GM18526 (cell line): ENCODE results near the gene ADAM17.
A peak's percentile ranks its signal among the peaks of the same experiment; 100 is the strongest.

Experiments used
- POLR2A ChIP-seq: IDR thresholded peaks from 3 replicates; pipeline ENCODE4 v1.6.1; 2011; ENCODE audit not compliant: insufficient read length; ENCODE audit errors: extremely low read depth

The ADAM17 gene

DNA sequence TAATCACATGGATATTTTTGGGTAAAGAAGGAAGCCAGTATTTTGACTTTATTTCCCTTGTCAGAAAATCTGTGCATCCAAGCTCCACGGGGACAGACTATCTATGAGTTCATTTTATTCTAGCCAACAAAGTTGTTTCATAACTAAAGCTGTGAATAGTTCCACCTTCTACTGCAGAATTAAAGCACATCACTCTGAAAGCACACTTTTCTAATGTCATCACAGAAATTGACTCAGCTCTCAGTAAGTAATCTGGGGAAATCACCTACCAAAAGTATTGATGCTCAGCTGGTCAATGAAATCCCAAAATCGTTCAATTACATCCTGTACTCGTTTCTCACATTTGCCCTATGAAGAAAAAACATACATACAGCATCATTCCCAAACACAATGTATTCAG lies 62.2 kb downstream of the ADAM17 start:
- TF ChIP-seq POLR2A, result no peak

GRCh38 chr2:9492927-9493326 lies 62.7 kb downstream of the ADAM17 start:
- no peak for TF ChIP-seq POLR2A

GRCh38 chr2:9490789-9491188 lies 64.8 kb downstream of the ADAM17 start:
- no peak for TF ChIP-seq POLR2A

GRCh38 chr2:9488583-9489547 lies 66.8 kb downstream of the ADAM17 start:
- no peak for TF ChIP-seq POLR2A

DNA sequence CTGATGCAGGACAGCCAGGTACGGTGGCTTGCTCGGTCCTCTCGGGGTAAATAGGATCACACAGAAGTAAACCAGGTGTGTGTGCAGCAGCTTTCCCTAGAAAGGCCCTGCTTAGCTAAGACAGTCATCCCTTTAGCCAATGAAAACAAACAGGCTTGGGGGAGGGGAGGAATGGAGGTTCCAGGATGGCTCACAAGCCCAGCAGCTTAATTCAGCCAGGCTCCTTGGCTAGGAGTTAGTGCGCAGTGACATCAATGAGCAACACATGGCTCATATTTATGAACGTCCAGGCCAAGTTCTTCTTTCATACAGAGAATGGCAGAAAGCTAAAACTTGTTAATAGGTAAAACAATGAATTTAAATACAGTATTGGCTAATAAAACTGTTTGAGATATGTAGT lies 71.1 kb downstream of the ADAM17 start:
- no peak for TF ChIP-seq POLR2A

DNA sequence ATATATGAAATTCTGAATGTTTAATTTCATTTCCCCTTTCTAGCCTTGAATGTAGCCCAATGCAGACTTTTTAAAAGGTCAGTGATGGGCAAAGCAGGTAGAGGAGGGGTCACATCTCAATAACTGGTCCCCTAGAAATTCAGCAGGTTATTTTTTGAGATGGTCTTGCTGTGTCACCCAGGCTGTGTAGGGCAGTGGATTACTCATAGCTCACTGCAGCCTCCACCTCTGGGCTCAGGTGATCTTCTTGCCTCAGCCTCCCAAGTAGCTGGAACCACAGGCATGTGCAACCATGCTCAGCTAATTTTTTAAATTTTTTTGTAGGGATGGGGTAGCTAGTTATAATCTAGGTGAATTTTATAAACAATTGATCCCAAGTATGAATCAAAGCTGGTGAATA lies 72.5 kb downstream of the ADAM17 start:
- TF ChIP-seq POLR2A, result no peak

DNA sequence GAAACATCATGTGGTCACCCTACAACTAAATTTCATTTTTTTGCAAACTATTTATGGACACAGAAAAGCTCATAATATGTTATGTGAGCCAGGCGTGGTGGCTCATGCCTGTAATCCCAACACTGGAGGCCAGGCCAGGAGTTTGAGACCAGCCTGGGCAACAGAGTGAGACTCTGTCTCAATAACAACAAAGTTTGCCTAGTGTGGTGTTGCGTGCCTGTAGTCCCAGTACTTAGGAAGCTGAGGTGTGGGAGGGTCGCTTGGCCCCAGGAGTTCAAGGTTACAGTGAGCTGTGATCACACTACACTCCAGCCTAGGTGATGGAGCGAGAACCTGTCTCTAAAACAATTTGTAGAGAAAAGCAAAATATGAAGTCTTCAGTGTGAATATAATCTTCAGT lies 75.5 kb downstream of the ADAM17 start:
- TF ChIP-seq POLR2A, result no peak

DNA sequence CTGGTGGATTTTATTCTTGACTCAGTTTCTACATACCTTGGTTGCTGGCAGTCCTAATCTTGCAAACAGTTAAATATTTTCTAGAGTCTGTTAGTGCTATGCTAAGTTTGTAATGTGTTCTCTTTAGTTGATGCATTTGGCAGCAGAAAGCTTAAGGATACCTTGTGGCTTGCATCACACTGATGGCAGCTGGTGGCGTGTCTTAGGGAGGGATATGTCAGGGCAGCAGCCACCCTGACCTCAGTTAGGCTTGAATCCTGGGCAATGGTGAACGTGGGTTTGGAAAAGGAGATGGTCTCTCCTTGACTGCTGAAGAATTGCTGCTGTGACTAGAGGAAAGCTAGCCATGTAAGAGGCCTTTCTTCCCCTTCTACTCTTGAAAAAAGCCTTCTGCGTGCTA lies 77.1 kb downstream of the ADAM17 start:
- TF ChIP-seq POLR2A, result no peak

DNA sequence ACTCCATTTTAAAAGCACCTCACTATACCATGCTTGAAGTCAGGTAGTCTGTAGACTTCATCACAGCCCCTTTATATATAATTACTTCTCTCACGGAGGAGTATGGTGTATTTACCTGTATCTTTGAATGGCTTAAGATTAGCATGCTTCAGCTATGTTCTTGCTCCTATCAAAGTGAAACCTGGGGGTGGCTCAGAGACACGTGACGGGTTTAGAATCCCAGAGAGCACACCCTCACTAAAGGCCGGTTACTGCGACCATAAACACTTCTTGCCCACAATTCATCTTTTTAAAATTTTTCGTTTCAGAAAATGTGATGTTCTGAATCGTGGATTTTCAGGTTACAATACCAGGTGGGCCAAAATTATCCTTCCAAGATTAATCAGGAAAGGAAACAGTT lies 77.7 kb downstream of the ADAM17 start:
- TF ChIP-seq POLR2A, result no peak

GRCh38 chr2:9474361-9475057 lies 81.1 kb downstream of the ADAM17 start, which contains the start of gene IAH1:
TSS of gene IAH1 (plus strand) at chr2:9474551. CDS start at chr2:9474567, 16 bp downstream.
- TF ChIP-seq POLR2A, result peak; percentile 73

- no peak for TF ChIP-seq POLR2A
These were observed 81.7 kb downstream of the ADAM17 start for GRCh38 chr2:9473985-9474360.

DNA sequence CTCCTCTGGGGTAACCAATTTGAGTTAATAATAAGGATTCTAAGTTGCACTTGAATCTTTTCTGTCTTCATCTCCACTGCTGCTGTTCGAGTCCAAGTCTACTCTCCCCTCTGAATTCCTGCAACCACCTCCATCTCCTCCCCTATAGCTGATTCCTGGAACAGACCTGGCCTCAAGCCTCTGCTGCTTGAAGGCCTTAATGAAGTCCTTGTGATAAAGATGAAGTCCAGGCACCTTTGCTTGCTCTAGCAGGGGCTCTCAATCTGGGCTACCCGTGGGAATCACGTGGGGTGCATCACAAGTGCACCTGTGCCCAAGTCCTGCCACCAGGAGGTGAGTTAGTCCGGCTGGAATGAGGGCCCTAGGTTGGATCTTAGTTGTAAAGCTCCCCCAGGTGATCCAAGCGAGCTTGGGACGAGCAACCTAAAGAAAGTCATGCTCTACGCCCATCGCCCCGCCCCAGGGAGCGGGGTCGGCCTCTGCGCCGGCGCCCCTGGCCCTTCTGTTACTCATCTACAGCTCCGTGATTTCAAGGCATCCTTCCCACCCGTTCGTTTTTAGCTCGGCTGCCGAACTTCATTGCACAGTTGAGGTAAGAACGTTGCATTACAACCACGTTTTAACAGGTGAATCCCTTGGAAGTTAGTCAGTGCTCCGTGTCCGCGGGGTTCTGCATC lies 82.2 kb downstream of the ADAM17 start:
- no peak for TF ChIP-seq POLR2A

GRCh38 chr2:9472511-9472910 lies 83.1 kb downstream of the ADAM17 start:
- no peak for TF ChIP-seq POLR2A

- no peak for TF ChIP-seq POLR2A
These were observed 84.4 kb downstream of the ADAM17 start for GRCh38 chr2:9471206-9471605.

GRCh38 chr2:9467687-9468086 lies 87.9 kb downstream of the ADAM17 start:
- no peak for TF ChIP-seq POLR2A

DNA sequence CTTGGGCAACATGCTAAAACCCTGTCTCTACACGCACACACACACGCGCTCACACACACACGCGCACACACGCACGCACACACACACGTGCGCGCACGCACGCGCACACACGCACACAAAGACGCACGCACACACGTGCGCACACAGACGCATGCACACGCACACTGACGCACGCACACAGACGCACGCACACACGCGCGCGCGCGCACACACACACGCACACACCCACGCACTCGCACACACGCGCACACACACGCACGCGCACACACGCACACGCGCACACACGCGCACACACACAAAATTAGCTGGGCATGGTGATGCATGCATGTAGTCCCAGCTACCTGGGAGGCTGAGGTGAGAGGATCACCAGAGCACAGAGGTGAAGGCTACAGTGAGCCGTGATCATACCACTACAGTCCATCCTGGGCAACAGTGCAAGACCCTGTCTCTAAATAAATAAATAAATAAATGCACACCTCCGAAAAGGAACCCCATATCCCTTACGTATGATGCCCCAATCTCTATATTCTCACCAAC lies 89.4 kb downstream of the ADAM17 start:
- TF ChIP-seq POLR2A, result no peak

DNA sequence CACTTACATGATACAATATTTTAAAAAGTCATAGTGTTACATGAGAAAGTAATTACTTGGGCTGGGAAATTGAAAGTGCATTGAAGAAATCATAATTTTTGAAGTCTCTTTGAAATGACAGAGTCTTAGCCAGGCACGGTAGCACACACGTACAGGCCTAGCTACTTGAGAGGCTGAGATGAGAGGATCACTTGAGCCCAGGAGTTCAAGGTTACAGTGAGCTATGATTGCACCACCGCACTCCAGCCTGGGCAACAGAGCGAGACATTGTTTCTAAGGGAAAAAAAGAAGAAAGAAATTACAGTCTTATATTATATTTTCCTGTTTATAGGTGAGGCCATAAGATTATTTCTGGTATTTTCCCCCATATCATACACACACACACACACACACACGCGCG lies 90.5 kb downstream of the ADAM17 start:
- no peak for TF ChIP-seq POLR2A
